ENCODE results near the gene CDK17. TPM values are rescaled to one million over a fixed set of nuclear protein-coding genes. Genes with fewer than 3 reads are reported as not detected.

CDK17 gene
- polyA plus RNA-seq, 2 donors: 6.3 to 6.5 TPM

DNA sequence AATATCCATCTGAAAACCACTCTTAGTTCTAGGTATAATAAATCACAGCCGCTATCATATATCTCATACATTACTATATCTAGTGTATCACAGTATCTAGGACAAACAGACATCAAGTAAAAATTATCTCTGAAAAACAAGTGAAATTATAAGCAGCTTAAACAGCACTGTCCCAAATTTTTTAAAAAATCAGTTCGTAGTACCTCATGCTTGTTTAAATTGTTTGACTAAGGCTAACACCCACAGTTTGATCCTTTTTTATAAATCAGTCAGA is 33.9 kb downstream of the CDK17 start:
- H3K27ac ChIP-seq (ENCODE audit: low read depth in 2 of 2, low read length in 1 of 2): no peak overlapping the region
- WGBS, 2 donors: 86 to 89% methylated on average over 2 of the region's 2 CpGs
- no peaks in the 10 kb centered on the region for H3K9me3 ChIP-seq (ENCODE audit: control insufficient read depth in 2 of 2, insufficient read depth in 1 of 2, low read depth in 1 of 2, low read length in 1 of 2)
- no peaks in the 10 kb centered on the region for H3K36me3 ChIP-seq (ENCODE audit: control insufficient read depth in 2 of 2, insufficient read depth in 2 of 2, low read length in 1 of 2)
- H3K27me3 ChIP-seq (ENCODE audit: control insufficient read depth in 1 of 2, insufficient read depth in 2 of 2, low read length in 2 of 2): no peaks in the 10 kb centered on the region
- no peaks in the 10 kb centered on the region for H3K4me1 ChIP-seq (ENCODE audit: control insufficient read depth in 2 of 2, insufficient read depth in 2 of 2, low read length in 1 of 2)
- H3K4me3 ChIP-seq (ENCODE audit: low read depth in 1 of 2, low read length in 2 of 2): no peak overlapping the region

- 67 to 69% methylated on average over 2 of the region's 2 CpGs for WGBS, 2 donors
- Histone ChIP-seq H3K27ac (ENCODE audit: low read depth in 2 of 2, low read length in 1 of 2) (peak overlapping the region in 1 of 2 donors; percentile 33), H3K36me3 (ENCODE audit: control insufficient read depth in 2 of 2, insufficient read depth in 2 of 2, low read length in 1 of 2) (no peaks in the 10 kb centered on the region)
Observed at GRCh38 chr12:96365604-96366380, 34.4 kb downstream of the CDK17 start.

GRCh38 chr12:96364092-96364700 is 36.0 kb downstream of the CDK17 start:
- Histone ChIP-seq H3K27me3 (ENCODE audit: control insufficient read depth in 1 of 2, insufficient read depth in 2 of 2, low read length in 2 of 2) (no peaks in the 10 kb centered on the region), H3K4me3 (ENCODE audit: low read depth in 1 of 2, low read length in 2 of 2) (no peak overlapping the region), H3K4me1 (ENCODE audit: control insufficient read depth in 2 of 2, insufficient read depth in 2 of 2, low read length in 1 of 2) (no peaks in the 10 kb centered on the region), H3K27ac (ENCODE audit: low read depth in 2 of 2, low read length in 1 of 2) (no peak overlapping the region), H3K9me3 (ENCODE audit: control insufficient read depth in 2 of 2, insufficient read depth in 1 of 2, low read depth in 1 of 2, low read length in 1 of 2) (no peaks in the 10 kb centered on the region), H3K36me3 (ENCODE audit: control insufficient read depth in 2 of 2, insufficient read depth in 2 of 2, low read length in 1 of 2) (no peaks in the 10 kb centered on the region)
- 85 to 88% methylated on average over 3 of the region's 3 CpGs for WGBS, 2 donors

More at GRCh38 chr12:96365604-96366380, 34.4 kb downstream of the CDK17 start:
- Histone ChIP-seq H3K27me3 (ENCODE audit: control insufficient read depth in 1 of 2, insufficient read depth in 2 of 2, low read length in 2 of 2) (no peaks in the 10 kb centered on the region), H3K4me1 (ENCODE audit: control insufficient read depth in 2 of 2, insufficient read depth in 2 of 2, low read length in 1 of 2) (no peaks in the 10 kb centered on the region), H3K9me3 (ENCODE audit: control insufficient read depth in 2 of 2, insufficient read depth in 1 of 2, low read depth in 1 of 2, low read length in 1 of 2) (no peaks in the 10 kb centered on the region), H3K4me3 (ENCODE audit: low read depth in 1 of 2, low read length in 2 of 2) (no peak overlapping the region)

- Histone ChIP-seq H3K27me3 (ENCODE audit: control insufficient read depth in 1 of 2, insufficient read depth in 2 of 2, low read length in 2 of 2) (no peaks in the 10 kb centered on the region), H3K36me3 (ENCODE audit: control insufficient read depth in 2 of 2, insufficient read depth in 2 of 2, low read length in 1 of 2) (no peaks in the 10 kb centered on the region), H3K4me3 (ENCODE audit: low read depth in 1 of 2, low read length in 2 of 2) (no peak overlapping the region), H3K9me3 (ENCODE audit: control insufficient read depth in 2 of 2, insufficient read depth in 1 of 2, low read depth in 1 of 2, low read length in 1 of 2) (no peaks in the 10 kb centered on the region), H3K27ac (ENCODE audit: low read depth in 2 of 2, low read length in 1 of 2) (no peak overlapping the region), H3K4me1 (ENCODE audit: control insufficient read depth in 2 of 2, insufficient read depth in 2 of 2, low read length in 1 of 2) (no peaks in the 10 kb centered on the region)
- WGBS, 2 donors: 85 to 87% methylated on average over 4 of the region's 4 CpGs
Observed at GRCh38 chr12:96361074-96361473, 39.2 kb downstream of the CDK17 start.

- Histone ChIP-seq H3K4me1 (ENCODE audit: control insufficient read depth in 2 of 2, insufficient read depth in 2 of 2, low read length in 1 of 2) (no peaks in the 10 kb centered on the region), H3K9me3 (ENCODE audit: control insufficient read depth in 2 of 2, insufficient read depth in 1 of 2, low read depth in 1 of 2, low read length in 1 of 2) (no peaks in the 10 kb centered on the region), H3K4me3 (ENCODE audit: low read depth in 1 of 2, low read length in 2 of 2) (no peak overlapping the region), H3K27ac (ENCODE audit: low read depth in 2 of 2, low read length in 1 of 2) (no peak overlapping the region), H3K27me3 (ENCODE audit: control insufficient read depth in 1 of 2, insufficient read depth in 2 of 2, low read length in 2 of 2) (no peaks in the 10 kb centered on the region), H3K36me3 (ENCODE audit: control insufficient read depth in 2 of 2, insufficient read depth in 2 of 2, low read length in 1 of 2) (no peaks in the 10 kb centered on the region)
- WGBS, 2 donors: 71 to 80% methylated on average over 1 of the region's 1 CpG
Observed at GRCh38 chr12:96360550-96360949, 39.7 kb downstream of the CDK17 start.

- Histone ChIP-seq H3K27me3 (ENCODE audit: control insufficient read depth in 1 of 2, insufficient read depth in 2 of 2, low read length in 2 of 2) (no peaks in the 10 kb centered on the region), H3K36me3 (ENCODE audit: control insufficient read depth in 2 of 2, insufficient read depth in 2 of 2, low read length in 1 of 2) (no peaks in the 10 kb centered on the region), H3K4me1 (ENCODE audit: control insufficient read depth in 2 of 2, insufficient read depth in 2 of 2, low read length in 1 of 2) (peaks cover 0 to 2% of the 10 kb centered on the region in 2 donors), H3K9me3 (ENCODE audit: control insufficient read depth in 2 of 2, insufficient read depth in 1 of 2, low read depth in 1 of 2, low read length in 1 of 2) (no peaks in the 10 kb centered on the region), H3K27ac (ENCODE audit: low read depth in 2 of 2, low read length in 1 of 2) (no peak overlapping the region), H3K4me3 (ENCODE audit: low read depth in 1 of 2, low read length in 2 of 2) (no peak overlapping the region)
Observed at GRCh38 chr12:96359328-96359727, 40.9 kb downstream of the CDK17 start.

DNA sequence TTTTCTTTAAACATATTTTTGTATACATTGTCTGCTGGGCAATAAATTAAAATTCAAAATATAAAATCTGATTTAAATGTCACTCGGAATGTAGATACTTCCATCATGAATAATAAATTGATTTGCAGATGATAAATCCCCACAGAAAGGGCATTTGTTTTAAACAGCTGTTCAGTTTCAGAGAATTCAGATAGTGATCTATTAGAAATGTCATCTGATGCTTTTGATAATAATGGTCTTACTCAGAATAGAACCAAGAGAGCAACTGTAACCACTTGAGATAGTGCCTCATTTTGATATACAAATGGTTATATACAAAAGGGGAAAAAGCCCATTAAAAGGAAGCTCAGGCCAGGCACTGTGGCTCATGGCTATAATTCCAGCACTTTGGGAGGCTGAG is 43.4 kb downstream of the CDK17 start:
- Histone ChIP-seq H3K36me3 (ENCODE audit: control insufficient read depth in 2 of 2, insufficient read depth in 2 of 2, low read length in 1 of 2) (no peaks in the 10 kb centered on the region), H3K4me1 (ENCODE audit: control insufficient read depth in 2 of 2, insufficient read depth in 2 of 2, low read length in 1 of 2) (peaks cover 0 to 2% of the 10 kb centered on the region in 2 donors), H3K9me3 (ENCODE audit: control insufficient read depth in 2 of 2, insufficient read depth in 1 of 2, low read depth in 1 of 2, low read length in 1 of 2) (no peaks in the 10 kb centered on the region), H3K4me3 (ENCODE audit: low read depth in 1 of 2, low read length in 2 of 2) (no peak overlapping the region), H3K27ac (ENCODE audit: low read depth in 2 of 2, low read length in 1 of 2) (no peak overlapping the region), H3K27me3 (ENCODE audit: control insufficient read depth in 1 of 2, insufficient read depth in 2 of 2, low read length in 2 of 2) (no peaks in the 10 kb centered on the region)
- WGBS, 2 donors: 86 to 91% methylated on average over 1 of the region's 1 CpG

- WGBS, 2 donors: 88 to 91% methylated on average over 8 of the region's 8 CpGs
- Histone ChIP-seq H3K4me1 (ENCODE audit: control insufficient read depth in 2 of 2, insufficient read depth in 2 of 2, low read length in 1 of 2) (peaks cover 0 to 2% of the 10 kb centered on the region in 2 donors), H3K27ac (ENCODE audit: low read depth in 2 of 2, low read length in 1 of 2) (no peak overlapping the region)
Observed at GRCh38 chr12:96354844-96355534, 45.2 kb downstream of the CDK17 start.

GRCh38 chr12:96354326-96354725 is 45.9 kb downstream of the CDK17 start:
- peaks cover 0 to 2% of the 10 kb centered on the region in 2 donors for H3K4me1 ChIP-seq (ENCODE audit: control insufficient read depth in 2 of 2, insufficient read depth in 2 of 2, low read length in 1 of 2)
- no peak overlapping the region for H3K27ac ChIP-seq (ENCODE audit: low read depth in 2 of 2, low read length in 1 of 2)
- WGBS, 2 donors: 79 to 87% methylated on average over 3 of the region's 3 CpGs
- no peaks in the 10 kb centered on the region for H3K36me3 ChIP-seq (ENCODE audit: control insufficient read depth in 2 of 2, insufficient read depth in 2 of 2, low read length in 1 of 2)
- H3K4me3 ChIP-seq (ENCODE audit: low read depth in 1 of 2, low read length in 2 of 2): no peak overlapping the region
- no peaks in the 10 kb centered on the region for H3K27me3 ChIP-seq (ENCODE audit: control insufficient read depth in 1 of 2, insufficient read depth in 2 of 2, low read length in 2 of 2)
- no peaks in the 10 kb centered on the region for H3K9me3 ChIP-seq (ENCODE audit: control insufficient read depth in 2 of 2, insufficient read depth in 1 of 2, low read depth in 1 of 2, low read length in 1 of 2)

More at GRCh38 chr12:96354844-96355534, 45.2 kb downstream of the CDK17 start:
- Histone ChIP-seq H3K4me3 (ENCODE audit: low read depth in 1 of 2, low read length in 2 of 2) (no peak overlapping the region), H3K27me3 (ENCODE audit: control insufficient read depth in 1 of 2, insufficient read depth in 2 of 2, low read length in 2 of 2) (no peaks in the 10 kb centered on the region), H3K9me3 (ENCODE audit: control insufficient read depth in 2 of 2, insufficient read depth in 1 of 2, low read depth in 1 of 2, low read length in 1 of 2) (no peaks in the 10 kb centered on the region), H3K36me3 (ENCODE audit: control insufficient read depth in 2 of 2, insufficient read depth in 2 of 2, low read length in 1 of 2) (no peaks in the 10 kb centered on the region)

Measured in esophagus (tissue), 2 donors.